Measurements from ENCODE around the gene TNFRSF21. TPM values are rescaled to one million over a fixed set of nuclear protein-coding genes. Genes with fewer than 3 reads are reported as not detected.

TNFRSF21 gene
- total and polyA plus RNA-seq, 2 experiments from 2014 or later = 16.8 to 19.0 TPM

- peak overlapping the region; percentile 67 for H3K27ac ChIP-seq
- H3K4me1 ChIP-seq (ENCODE audit: low read depth) = peaks cover 40% of the 10 kb centered on the region
- no peak for TF ChIP-seq CTCF (IDR thresholded peaks at IDR 0.05; ENCODE audit: low read depth, low read length)
- DNase-seq (ENCODE audit: low read depth in 1 of 2, low spot score in 1 of 2) = peak; percentile 88 to 97
- H3K9me3 ChIP-seq (ENCODE audit: low read depth) = no peaks in the 10 kb centered on the region
- no peaks in the 10 kb centered on the region for H3K27me3 ChIP-seq
- H3K4me3 ChIP-seq = no peak overlapping the region
- no peaks in the 10 kb centered on the region for H3K36me3 ChIP-seq
Measured at GRCh38 chr6:47242483-47243386, 67.0 kb downstream of the TNFRSF21 start.

GRCh38 chr6:47241742-47242482 lies 67.8 kb downstream of the TNFRSF21 start:
- H3K27ac ChIP-seq = peak overlapping the region; percentile 67

GRCh38 chr6:47240277-47240890 lies 69.3 kb downstream of the TNFRSF21 start:
- no peaks in the 10 kb centered on the region for H3K36me3 ChIP-seq
- no peak overlapping the region for H3K4me3 ChIP-seq
- no peak overlapping the region for H3K27ac ChIP-seq
- TF ChIP-seq CTCF (IDR thresholded peaks at IDR 0.05; ENCODE audit: low read depth, low read length) = no peak
- H3K9me3 ChIP-seq (ENCODE audit: low read depth) = no peaks in the 10 kb centered on the region
- DNase-seq (ENCODE audit: low read depth in 1 of 2, low spot score in 1 of 2) = no peak
- H3K27me3 ChIP-seq = no peaks in the 10 kb centered on the region
- H3K4me1 ChIP-seq (ENCODE audit: low read depth) = peaks cover 43% of the 10 kb centered on the region

More at GRCh38 chr6:47241742-47242482, 67.8 kb downstream of the TNFRSF21 start:
- Histone ChIP-seq H3K27me3 (no peaks in the 10 kb centered on the region), H3K9me3 (ENCODE audit: low read depth) (no peaks in the 10 kb centered on the region), H3K36me3 (no peaks in the 10 kb centered on the region), H3K4me1 (ENCODE audit: low read depth) (peaks cover 38% of the 10 kb centered on the region), H3K4me3 (no peak overlapping the region)
- TF ChIP-seq CTCF (IDR thresholded peaks at IDR 0.05; ENCODE audit: low read depth, low read length) = no peak
- DNase-seq (ENCODE audit: low read depth in 1 of 2, low spot score in 1 of 2) = peak in 1 of 2 donors; percentile 56

- Histone ChIP-seq H3K4me3 (no peak overlapping the region), H3K4me1 (ENCODE audit: low read depth) (peaks cover 44% of the 10 kb centered on the region), H3K9me3 (ENCODE audit: low read depth) (no peaks in the 10 kb centered on the region), H3K36me3 (no peaks in the 10 kb centered on the region), H3K27ac (no peak overlapping the region), H3K27me3 (no peaks in the 10 kb centered on the region)
- no peak for TF ChIP-seq CTCF (IDR thresholded peaks at IDR 0.05; ENCODE audit: low read depth, low read length)
- DNase-seq (ENCODE audit: low read depth in 1 of 2, low spot score in 1 of 2) = no peak
Measured at GRCh38 chr6:47239546-47239945, 70.2 kb downstream of the TNFRSF21 start.

- no peaks in the 10 kb centered on the region for H3K36me3 ChIP-seq
- H3K4me1 ChIP-seq (ENCODE audit: low read depth) = peaks cover 44% of the 10 kb centered on the region
- no peaks in the 10 kb centered on the region for H3K27me3 ChIP-seq
- TF ChIP-seq CTCF (IDR thresholded peaks at IDR 0.05; ENCODE audit: low read depth, low read length) = no peak
- H3K27ac ChIP-seq = no peak overlapping the region
- DNase-seq (ENCODE audit: low read depth in 1 of 2, low spot score in 1 of 2) = peak; percentile 18 to 21
- no peak overlapping the region for H3K4me3 ChIP-seq
- no peaks in the 10 kb centered on the region for H3K9me3 ChIP-seq (ENCODE audit: low read depth)
Measured at GRCh38 chr6:47238456-47238995, 71.2 kb downstream of the TNFRSF21 start.
